NCI-H524 treated with DMSO at 0.1 percent for 48 hours (cell line): ENCODE data around the gene CADPS2.

ENCODE experiments used
- DNase-seq: peaks from one replicate; lab custom pipeline; 2025; lab: John Stamatoyannopoulos, UW

CADPS2 gene

DNA sequence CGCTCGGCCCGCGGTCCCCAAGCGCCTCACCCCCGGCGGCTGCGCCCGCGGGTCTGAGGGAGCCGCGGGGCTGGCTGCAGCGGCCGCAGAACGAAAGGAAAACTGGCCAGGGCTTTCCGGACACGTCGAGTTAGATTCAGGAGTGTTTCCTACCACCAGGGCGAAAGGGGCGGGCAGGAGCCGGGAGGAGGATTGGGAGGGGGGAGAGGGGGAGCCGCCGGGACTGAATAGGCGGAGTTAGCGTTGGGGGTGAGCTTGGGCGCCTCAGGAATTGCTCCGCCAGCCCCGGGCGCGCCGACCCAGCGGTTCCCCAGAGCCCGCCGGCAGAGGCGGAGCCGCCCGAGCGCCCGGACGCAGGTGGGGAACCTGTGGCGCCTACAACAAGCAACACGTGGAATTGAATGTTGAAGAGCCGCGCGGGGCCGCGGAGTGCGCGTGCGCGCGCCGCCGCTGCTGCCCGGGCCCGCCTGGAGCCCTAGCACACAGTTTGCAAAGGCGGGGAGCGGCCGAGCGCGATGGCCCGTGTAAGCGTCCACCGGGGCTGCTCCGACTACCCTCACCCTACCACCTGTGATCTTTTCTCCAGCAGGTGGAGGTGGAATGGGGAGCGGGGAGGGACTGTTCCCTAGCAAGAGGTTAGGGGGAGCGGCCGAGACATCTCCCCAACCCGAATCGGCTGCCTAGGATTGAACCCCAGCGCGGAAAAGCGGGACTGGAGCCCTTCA is at the start of gene CADPS2:
CADPS2 (minus strand) TSS at position 104 of the 725 bp plus-strand sequence. CDS start 123 bp downstream, outside the sequence.
- no peak for DNase-seq

- no peak for DNase-seq
Observed at GRCh38 chr7:122935620-122936019, 49.4 kb upstream of the CADPS2 start.

DNA sequence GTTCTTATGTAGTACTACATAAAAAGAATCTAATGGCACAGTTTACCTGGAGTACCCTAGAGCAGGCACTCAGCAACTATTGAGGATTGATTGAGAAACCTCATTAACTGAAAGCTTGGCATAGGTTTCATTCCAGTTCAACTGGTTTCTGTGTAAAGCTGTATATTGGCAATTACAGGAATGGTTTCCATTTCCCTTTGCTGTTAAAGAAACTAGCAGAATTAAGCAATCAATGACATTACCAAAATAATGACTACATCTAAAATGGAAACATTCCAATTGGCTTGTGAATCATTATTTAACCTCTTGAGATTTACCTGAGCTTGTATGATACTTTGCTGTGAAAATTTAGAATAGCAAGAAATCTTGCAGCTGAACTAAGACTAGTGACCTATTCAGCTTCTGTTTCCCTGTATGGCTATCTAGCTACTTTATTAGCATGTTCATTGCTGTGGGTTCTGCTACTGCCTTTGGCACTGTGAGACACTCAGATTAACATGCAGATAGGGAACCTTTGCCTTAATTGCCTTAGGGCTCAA is 33.5 kb upstream of the CADPS2 start:
- DNase-seq = no peak

DNA sequence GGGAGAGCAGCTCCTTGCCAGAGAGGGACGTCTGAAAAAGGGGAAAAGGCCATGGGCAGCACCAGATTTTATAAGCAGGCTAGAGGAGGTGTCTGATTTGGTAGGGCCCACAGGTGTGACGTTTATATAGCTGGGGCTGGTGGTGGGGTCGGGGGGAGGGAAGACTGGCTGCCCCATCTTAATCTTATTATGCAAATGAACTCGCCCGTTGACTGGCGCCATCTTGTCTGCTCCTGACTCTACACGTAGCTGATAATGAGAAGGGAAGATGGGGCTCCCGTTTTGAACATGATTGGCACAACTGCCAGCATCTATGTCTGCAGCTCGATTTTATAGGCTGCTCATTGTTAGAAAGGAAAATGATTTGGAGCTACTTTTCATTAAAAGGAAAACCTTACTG is 28.6 kb upstream of the CADPS2 start:
- no peak for DNase-seq

DNA sequence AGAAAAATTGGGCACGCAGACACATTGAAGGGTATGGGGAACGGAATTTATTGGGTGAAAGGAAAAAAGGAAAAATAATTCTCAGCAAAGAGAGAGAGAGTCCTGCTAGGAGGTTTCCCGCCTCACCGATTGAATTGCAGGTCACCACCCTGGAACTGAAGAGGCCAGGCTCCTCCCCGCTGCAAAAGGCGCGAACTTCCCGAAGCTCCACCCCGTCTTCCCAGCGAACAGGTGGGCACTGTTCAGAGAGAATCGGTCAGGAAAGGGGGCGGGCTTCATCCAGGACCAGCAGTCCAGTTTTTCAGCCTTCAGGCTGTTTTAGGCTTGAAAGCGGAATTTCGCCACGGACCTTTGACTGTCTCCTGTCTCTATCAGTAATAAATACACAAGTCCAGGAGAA is 27.3 kb upstream of the CADPS2 start:
- no peak for DNase-seq

DNA sequence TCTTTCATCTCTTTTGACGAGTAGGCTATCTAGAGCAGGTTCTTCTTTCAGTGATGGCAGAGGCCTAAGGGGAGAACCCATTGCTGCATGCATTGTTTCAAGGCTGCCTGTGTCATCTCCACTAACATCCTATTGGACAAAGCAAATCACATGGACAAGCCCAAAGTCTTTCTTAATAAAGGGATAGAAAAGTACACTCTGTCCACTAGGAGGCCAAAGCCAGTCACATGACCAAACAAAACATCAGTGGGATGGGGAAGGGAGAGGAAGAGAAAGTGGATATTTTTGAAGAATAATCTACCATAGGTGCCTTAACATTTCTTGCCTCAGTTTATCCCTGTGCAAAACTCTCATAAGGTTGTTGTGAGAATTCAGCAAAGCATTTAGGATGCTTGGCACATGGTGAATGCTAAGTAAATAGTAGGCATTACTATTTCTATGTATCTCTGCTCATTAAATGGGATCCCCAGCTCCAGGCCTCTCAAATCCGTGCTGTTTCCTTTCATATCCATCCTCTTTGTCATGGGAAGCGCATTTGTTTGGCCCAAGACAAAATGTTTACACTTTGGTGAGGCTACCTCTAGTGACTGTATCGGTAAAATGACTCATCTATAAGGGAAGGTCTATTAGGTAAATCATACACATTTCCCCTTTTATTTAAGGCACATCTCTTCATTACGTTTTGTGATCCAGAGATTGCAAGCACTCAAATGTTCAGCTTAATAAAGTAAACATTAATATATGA is 16.7 kb upstream of the CADPS2 start:
- DNase-seq = no peak

DNA sequence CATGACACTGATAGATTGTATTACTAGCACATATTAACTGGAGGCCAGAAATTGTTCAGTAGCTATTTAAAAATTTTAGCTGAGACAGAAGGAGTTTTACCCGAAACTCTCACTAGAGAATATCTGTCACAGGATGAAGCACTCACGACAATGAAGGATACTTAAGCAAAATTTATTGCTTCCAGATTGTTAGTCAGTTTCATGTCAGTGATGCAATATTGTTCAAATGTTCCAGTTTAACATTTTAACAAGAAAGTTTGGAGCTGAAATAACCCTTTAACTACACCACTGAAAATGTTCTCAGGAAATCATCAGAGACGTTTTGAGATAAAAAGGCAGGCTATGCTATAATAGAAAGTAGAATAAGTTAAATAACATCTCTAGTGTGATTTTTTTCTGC is 15.0 kb upstream of the CADPS2 start:
- DNase-seq = no peak

GRCh38 chr7:122896509-122896908 is 10.2 kb upstream of the CADPS2 start:
- DNase-seq = no peak

DNA sequence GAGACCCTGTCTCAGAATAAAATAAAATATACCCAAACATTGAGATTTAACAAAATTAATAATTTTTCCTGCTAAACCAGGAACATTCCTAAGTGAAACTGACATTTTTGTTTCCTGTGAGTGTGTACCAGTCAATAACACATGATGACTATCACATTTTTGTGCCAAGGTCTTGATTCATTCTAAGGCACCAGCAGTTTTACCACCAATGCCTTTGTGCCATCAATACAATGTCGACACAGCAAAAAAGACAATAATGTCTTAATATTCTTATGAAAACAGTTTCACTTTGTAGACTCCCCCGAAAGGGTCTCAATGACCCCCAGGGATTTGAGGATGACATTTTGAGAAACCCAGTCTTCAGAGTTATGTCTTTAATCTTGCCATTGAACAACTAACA is 7.2 kb upstream of the CADPS2 start:
- no peak for DNase-seq

DNA sequence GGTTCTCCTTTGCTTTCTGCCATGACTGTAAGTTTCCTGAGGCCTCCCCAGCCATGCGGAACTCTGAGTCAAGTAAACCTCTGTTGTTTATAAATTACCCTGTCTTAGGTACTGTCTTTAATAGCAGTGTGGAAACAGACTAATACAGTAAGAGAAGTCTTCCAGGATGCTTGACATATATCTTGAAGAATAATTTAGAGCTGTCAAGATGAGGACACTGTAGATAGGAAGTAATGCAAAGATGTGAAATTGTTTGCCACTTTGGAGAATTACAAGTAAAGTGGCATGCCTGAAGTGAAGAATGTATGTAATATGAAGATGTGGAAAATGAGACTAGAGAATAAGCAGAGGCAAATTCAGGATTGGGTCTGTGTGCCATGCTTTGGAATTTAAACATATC is 2.9 kb upstream of the CADPS2 start:
- DNase-seq = no peak

DNA sequence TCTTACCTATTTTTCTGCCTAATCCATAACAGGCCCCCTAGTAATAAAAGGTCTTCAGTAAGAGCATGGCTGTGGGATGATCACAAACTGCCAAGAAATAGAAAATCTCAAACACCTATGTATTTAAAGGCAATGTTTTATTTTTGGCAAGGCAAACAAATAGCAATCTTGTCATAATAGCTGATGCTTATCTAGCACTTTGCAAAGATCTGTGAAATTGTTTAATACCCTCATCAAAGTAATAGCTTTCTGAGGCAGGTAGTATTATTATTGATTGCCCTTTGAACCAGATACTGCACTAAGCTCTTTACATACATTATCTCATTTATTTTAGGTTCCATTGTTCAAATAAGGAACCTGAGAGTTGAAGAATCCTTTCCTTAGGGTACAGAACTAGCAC is 1.6 kb upstream of the CADPS2 start:
- DNase-seq = no peak

DNA sequence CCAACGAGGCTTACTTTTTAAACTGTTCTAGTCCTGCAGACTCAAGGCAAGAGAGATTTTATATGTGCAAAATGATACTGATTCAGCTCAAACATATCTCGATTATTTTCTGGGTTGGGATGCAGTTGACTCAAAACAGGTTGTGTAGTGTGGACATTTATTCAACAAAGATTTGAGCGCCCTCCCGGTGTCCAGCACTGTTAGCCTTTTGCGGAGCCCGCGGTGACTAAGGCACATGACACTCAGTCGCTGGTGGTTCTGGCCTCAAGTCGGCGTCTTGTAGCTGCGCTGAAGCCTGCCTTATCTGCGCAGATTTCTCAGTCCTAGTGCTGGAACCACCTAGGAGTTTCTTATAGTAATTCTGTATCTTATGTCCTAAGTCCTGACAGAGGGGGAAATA is 938 bp upstream of the CADPS2 start:
- no peak for DNase-seq

DNA sequence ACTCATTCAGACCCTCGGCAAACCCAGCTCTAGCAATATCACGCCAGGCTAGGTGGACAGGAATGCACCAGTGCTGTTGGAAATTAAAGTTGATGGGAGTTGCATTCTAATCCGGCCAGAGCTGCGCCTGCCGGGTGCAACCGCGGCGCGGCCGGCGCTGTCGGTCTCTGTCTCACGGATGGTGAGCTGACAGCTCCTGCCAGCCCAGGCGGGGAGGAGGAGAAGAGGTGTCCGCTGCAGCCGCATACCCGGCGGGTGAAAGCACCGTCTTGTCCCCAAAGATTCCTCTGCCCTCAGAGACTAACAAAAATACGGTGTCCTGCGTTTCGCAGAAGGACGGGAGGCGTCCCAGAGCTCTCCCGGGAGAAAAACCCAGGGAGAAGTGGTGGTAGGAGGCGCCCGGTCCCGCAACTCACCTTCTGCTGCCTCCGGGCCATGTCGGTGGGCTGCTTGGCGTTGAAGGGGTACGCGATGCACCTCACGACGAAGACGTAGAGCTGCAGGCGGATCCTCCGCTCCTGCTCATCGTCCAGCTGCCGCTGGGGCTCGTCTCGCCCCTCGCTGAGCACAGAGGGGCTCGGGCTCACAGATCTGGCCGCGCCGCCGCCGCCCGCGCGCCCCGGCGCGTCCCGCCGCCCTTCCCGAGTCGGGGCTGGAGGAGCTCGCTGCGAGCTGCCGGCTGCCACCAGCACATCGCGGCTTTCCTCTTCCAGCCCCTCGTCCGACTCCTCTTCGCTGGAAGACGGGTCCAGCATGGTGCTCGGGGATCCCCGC is 490 bp downstream of the CADPS2 start:
- DNase-seq = no peak

DNA sequence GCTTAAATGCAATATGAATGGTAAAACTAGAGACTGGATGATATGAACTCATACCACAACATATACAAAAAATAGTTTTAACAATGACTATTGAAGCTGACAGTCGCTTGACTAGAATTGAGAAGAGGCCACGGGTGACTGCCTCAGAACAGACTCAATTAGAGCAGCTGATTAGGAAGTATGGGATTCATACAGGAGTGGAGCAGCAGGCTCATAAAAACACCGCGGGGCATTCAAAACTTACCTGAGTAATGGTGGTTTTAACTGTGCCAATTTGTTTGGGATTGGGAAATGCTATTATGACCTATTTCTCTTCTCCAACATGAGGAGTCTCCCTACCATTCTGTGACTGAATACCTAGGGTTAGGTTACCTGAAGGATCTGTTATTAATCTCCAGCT is 2.1 kb downstream of the CADPS2 start:
- no peak for DNase-seq

DNA sequence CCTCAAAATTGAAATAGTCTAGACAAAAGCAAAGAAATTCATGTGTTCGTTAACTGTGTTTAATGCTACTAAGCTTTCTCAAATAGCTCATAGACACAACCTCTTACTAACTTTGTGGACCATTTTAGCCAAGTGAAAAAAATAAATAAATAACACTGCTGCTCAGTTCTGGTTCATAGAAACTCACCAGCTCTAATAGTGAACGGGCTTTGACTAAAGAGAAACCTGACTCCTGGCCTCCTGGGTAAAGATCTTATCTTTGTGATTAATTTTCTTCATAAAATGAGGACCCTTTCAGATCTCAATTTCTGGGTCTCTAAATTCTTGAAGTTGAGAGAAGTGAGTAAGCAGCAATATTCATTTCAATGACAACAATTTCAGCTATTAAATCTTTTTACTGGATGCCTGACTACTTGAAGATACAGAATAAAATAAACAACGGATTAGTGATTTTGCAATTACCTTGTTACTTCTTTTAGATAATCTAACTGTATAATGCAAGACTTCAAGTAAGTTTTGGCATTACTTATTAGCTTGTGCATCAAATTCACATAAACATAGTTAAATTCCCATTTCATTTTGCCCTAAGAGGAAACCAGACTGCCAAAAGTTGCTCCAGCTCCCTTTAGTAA is 3.1 kb downstream of the CADPS2 start:
- DNase-seq = no peak

- no peak for DNase-seq
Observed at GRCh38 chr7:122881324-122881723, 4.9 kb downstream of the CADPS2 start.

DNA sequence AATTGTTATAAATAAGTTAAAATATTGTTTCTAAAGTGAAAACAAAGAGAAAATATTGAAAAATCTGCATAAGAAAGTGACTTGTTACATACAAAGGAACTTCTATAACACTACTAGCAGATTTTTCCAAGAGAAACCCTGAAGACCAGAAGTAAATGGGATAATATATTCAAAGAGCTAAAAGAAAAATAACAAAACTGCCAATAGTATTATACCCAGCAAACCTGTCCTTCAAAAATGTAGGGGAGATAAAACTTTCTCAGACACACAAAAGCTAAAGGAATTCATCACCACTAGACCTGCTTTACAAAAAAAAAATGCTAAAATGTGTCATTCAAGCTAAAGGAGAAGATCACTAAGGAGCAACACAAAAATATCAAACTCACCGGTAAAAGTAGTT is 17.0 kb downstream of the CADPS2 start:
- no peak for DNase-seq

DNA sequence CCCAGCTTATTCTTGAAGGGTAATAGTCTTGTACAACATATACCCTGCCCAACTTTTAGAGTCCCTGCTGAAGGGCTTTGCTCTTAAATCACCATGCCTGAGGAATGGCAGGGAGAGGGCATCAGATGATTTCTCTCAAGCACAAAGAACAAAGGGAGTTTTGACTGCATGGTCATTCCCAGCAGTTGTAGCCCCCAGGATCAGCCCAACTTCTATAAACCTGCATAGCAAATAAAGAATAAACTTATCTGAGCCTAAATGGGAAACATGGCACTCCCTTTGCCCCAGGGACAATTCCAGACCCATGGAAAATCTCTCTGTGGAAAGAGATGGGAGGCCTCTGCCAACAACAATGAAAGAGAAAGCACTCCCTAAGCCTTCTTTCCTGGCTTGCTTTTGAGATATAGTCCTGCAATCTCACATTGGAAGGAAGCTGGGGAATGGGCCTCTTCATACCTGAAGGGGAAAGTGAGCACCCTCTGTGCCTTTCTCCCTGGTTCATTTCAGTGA is 18.7 kb downstream of the CADPS2 start:
- DNase-seq = no peak

GRCh38 chr7:122864838-122865237 is 21.4 kb downstream of the CADPS2 start:
- no peak for DNase-seq

DNA sequence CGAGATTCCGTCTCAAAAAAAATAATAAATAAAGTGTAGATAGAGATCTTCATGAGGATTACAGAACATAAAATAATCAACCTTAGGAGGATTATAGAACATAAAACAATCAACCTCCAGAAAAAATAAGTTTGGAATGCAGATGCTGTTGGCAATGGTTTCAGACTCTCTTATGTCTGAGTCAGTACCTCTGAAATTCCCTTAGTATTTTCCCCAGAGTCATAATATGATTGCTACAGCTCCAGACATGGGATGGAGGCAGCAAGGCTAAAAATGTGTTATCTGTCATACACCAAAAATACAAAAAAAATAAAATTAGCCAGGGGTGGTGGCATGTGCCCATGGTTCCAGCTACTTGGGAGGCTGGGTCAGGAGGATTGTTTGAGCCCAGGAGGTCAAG is 22.2 kb downstream of the CADPS2 start:
- no peak for DNase-seq

DNA sequence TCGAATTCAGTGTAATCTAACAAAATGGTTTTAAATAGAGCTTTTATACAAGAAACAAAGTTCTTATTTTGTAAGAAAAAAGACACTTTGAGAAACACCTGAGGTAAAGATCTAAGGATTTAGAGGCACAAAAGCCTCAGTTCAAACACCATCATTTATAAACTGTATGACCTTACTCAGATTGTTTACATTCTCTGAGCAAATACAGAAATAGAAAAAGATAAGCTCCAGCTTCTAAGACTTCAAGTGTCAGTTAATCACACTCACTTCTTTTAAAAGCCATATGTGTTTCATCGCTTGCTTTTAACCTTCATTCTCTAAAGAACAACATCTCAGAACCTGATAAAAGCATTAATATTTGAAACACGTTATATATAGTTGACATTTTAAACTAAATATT is 27.9 kb downstream of the CADPS2 start:
- peak; percentile 1 for DNase-seq

DNA sequence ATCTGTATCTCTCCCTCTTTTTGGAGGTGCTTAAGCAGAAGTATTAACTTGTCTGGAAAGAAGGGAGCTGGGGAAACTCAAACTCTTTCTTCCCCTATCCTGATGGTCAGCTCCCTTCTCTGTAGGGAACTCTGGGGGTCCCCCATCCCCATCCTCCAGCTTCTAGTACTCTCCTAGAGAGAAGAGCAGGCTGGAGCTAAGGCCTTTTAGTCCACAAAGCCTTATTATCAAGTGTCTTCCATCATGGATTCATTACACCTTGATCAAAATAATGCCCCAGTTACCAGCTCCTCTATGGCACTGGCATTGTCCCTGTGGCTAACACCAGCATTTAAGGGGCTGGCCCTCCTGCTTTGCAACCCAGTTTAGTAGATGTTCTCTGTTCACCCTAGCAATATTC is 35.7 kb downstream of the CADPS2 start:
- no peak for DNase-seq
